ENCODE data around the gene FBXO38. TPM values are rescaled to one million over a fixed set of nuclear protein-coding genes. Genes with fewer than 3 reads are reported as not detected.

The FBXO38 gene
- total RNA-seq, 1 experiment from 2014 or later, result 35.8 TPM

- ChIA-PET POLR2A (no interaction called here), CTCF (no interaction called here)
- no peak for ATAC-seq
Observed at GRCh38 chr5:148459669-148460068, 75.9 kb downstream of the FBXO38 start.

More at GRCh38 chr5:148459669-148460068, 75.9 kb downstream of the FBXO38 start:
- TF ChIP-seq NR1H2 (CRISPR knock-in tag; IDR thresholded peaks at IDR 0.05) (no peak), RORB (CRISPR knock-in tag; IDR thresholded peaks at IDR 0.05) (no peak), ZNF532 (CRISPR knock-in tag; IDR thresholded peaks at IDR 0.05; ENCODE audit: borderline replicate concordance) (no peak), JUN (CRISPR knock-in tag; IDR thresholded peaks at IDR 0.05) (no peak), PRRX2 (CRISPR knock-in tag; IDR thresholded peaks at IDR 0.05) (no peak), AR (CRISPR knock-in tag; IDR thresholded peaks at IDR 0.05) (no peak), FOXK1 (CRISPR knock-in tag; IDR thresholded peaks at IDR 0.05) (no peak), HMGA2 (CRISPR knock-in tag; IDR thresholded peaks at IDR 0.05) (no peak), NR2C2 (CRISPR knock-in tag; IDR thresholded peaks at IDR 0.05) (no peak), CREB1 (CRISPR knock-in tag; IDR thresholded peaks at IDR 0.05) (no peak), ZNF512 (CRISPR knock-in tag; IDR thresholded peaks at IDR 0.05; ENCODE audit: borderline replicate concordance) (no peak), SMAD3 (CRISPR knock-in tag; IDR thresholded peaks at IDR 0.05; ENCODE audit: borderline replicate concordance) (no peak), E2F4 (CRISPR knock-in tag; IDR thresholded peaks at IDR 0.05; ENCODE audit: borderline replicate concordance, low read depth) (no peak), PRDM15 (CRISPR knock-in tag; IDR thresholded peaks at IDR 0.05) (no peak), ZNF138 (CRISPR knock-in tag; conservative IDR thresholded peaks at IDR 0.05) (no peak), ZBTB43 (CRISPR knock-in tag; IDR thresholded peaks at IDR 0.05) (no peak), EMX1 (CRISPR knock-in tag; IDR thresholded peaks at IDR 0.05) (no peak)
- no peak overlapping the region for H3K4me3 Mint-ChIP-seq
- no peak for DNase-seq (ENCODE audit: low spot score)
- H3K9me3 Mint-ChIP-seq, result no peaks in the 10 kb centered on the region
- no peaks in the 10 kb centered on the region for H3K36me3 Mint-ChIP-seq
- no peaks in the 10 kb centered on the region for H3K27me3 Mint-ChIP-seq (ENCODE audit: low read depth)
- H3K27ac Mint-ChIP-seq, result no peak overlapping the region
- H3K4me1 Mint-ChIP-seq, result peaks cover 15% of the 10 kb centered on the region
